Measurements from ENCODE around the gene EPHA7. TPM values are rescaled to one million over a fixed set of nuclear protein-coding genes. Genes with fewer than 3 reads are reported as not detected.

EPHA7 gene
- total RNA-seq, 1 donor from 2014 or later, result 424 TPM

GRCh38 chr6:93235775-93236174, 183.6 kb downstream of the EPHA7 start:
- no peak for DNase-seq (ENCODE audit: extremely low spot score, unreplicated experiment)
- TF ChIP-seq, protein P1, sequence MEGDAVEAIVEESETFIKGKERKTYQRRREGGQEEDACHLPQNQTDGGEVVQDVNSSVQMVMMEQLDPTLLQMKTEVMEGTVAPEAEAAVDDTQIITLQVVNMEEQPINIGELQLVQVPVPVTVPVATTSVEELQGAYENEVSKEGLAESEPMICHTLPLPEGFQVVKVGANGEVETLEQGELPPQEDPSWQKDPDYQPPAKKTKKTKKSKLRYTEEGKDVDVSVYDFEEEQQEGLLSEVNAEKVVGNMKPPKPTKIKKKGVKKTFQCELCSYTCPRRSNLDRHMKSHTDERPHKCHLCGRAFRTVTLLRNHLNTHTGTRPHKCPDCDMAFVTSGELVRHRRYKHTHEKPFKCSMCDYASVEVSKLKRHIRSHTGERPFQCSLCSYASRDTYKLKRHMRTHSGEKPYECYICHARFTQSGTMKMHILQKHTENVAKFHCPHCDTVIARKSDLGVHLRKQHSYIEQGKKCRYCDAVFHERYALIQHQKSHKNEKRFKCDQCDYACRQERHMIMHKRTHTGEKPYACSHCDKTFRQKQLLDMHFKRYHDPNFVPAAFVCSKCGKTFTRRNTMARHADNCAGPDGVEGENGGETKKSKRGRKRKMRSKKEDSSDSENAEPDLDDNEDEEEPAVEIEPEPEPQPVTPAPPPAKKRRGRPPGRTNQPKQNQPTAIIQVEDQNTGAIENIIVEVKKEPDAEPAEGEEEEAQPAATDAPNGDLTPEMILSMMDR (IDR thresholded peaks at IDR 0.05), result no peak

DNA sequence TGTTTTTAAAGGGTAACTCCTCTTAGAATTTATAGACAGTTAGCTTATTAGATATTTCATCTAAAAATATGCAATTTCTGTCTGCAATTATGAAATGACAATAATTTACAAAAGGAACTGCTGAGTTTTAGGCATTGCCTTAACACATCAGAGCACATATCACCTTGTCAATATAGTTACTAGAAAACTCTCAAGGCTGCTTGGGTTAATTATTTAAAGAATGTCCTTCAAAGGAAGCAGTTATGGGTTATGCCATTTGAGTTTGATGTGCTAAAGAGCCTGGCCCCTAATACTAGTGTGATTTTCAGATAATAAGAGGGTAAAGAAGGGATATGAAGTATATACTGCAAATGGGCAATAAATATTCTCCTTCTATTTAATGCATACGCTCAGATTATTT, 192.5 kb downstream of the EPHA7 start:
- DNase-seq (ENCODE audit: extremely low spot score, unreplicated experiment), result no peak
- TF ChIP-seq, protein P1 (IDR thresholded peaks at IDR 0.05), result no peak
- no peaks in the 10 kb centered on the region for H3K4me1 Mint-ChIP-seq (ENCODE audit: unreplicated experiment)
- no peaks in the 10 kb centered on the region for H3K27me3 Mint-ChIP-seq (ENCODE audit: unreplicated experiment)
- H3K9me3 Mint-ChIP-seq (ENCODE audit: unreplicated experiment), result no peaks in the 10 kb centered on the region
- H3K27ac Mint-ChIP-seq (ENCODE audit: unreplicated experiment), result no peak overlapping the region
- no peak overlapping the region for H3K4me3 Mint-ChIP-seq (ENCODE audit: unreplicated experiment)
- H3K36me3 Mint-ChIP-seq (ENCODE audit: unreplicated experiment), result no peaks in the 10 kb centered on the region

More at GRCh38 chr6:93235775-93236174, 183.6 kb downstream of the EPHA7 start:
- H3K27me3 Mint-ChIP-seq (ENCODE audit: unreplicated experiment), result no peaks in the 10 kb centered on the region
- H3K4me3 Mint-ChIP-seq (ENCODE audit: unreplicated experiment), result no peak overlapping the region
- no peaks in the 10 kb centered on the region for H3K9me3 Mint-ChIP-seq (ENCODE audit: unreplicated experiment)
- H3K36me3 Mint-ChIP-seq (ENCODE audit: unreplicated experiment), result peaks cover 17% of the 10 kb centered on the region
- H3K4me1 Mint-ChIP-seq (ENCODE audit: unreplicated experiment), result peaks cover 18% of the 10 kb centered on the region
- H3K27ac Mint-ChIP-seq (ENCODE audit: unreplicated experiment), result no peak overlapping the region

DNA sequence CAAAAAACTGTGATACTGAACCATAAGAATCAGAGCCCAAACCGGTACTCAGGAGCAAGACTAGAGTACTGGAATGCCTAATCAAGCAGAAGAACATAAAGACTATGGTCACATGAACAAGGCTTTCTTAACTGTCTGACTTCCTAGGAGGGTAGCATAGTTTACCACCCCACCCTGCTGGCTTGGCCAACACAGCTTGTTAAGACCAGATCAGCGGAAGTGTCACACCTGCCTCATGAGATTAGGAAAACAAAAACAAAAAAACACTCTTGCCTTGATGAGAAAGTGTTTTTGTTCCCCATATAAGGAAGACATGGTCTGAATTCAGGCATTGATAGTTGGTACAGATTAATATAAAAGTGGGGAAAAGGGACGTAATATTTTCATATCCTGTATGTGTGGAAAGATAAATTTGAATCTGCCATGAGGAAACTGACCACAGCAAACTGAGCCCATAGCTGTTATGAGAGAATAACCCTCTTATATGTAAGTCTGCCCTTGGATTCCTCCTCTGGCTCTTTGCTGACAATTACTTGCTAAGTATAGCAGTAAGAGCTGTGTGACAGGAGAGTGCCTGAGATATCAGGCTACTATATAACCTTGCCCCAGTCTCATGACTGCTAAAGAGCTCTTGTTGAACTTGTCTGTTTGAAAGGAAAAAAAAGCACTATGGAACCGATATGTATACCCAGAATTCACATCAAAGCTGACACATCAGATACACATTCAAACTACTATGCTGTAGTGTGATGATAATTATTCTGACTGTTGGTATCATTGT, 197.1 kb downstream of the EPHA7 start:
- Mint-ChIP-seq H3K4me3 (ENCODE audit: unreplicated experiment) (no peak overlapping the region), H3K36me3 (ENCODE audit: unreplicated experiment) (peaks cover 1% of the 10 kb centered on the region), H3K4me1 (ENCODE audit: unreplicated experiment) (peaks cover 12% of the 10 kb centered on the region), H3K27ac (ENCODE audit: unreplicated experiment) (no peak overlapping the region), H3K27me3 (ENCODE audit: unreplicated experiment) (no peaks in the 10 kb centered on the region), H3K9me3 (ENCODE audit: unreplicated experiment) (peaks cover 2% of the 10 kb centered on the region)
- no peak for DNase-seq (ENCODE audit: extremely low spot score, unreplicated experiment)
- TF ChIP-seq, protein P1 (IDR thresholded peaks at IDR 0.05), result no peak

DNA sequence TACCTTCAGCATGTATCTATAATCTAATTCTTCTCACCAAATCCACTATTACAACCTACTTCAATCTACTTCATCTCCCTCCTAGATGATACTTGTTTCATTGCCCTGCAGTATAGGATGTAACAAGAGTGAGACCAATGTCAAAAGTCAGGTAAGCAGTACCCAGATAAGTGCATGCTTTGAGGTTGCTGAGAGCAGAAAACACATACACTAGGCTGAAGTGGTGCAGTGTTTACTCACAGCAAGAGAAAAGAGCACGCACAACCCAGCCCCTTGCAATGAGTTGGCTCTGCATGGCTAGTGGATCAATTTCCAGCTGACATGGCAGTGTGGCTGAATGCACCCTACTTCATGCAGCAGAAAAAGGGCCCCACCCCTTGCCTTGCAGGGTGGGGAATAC, 199.9 kb downstream of the EPHA7 start:
- Mint-ChIP-seq H3K4me3 (ENCODE audit: unreplicated experiment) (no peak overlapping the region), H3K27me3 (ENCODE audit: unreplicated experiment) (no peaks in the 10 kb centered on the region), H3K36me3 (ENCODE audit: unreplicated experiment) (peaks cover 4% of the 10 kb centered on the region), H3K9me3 (ENCODE audit: unreplicated experiment) (peaks cover 17% of the 10 kb centered on the region), H3K4me1 (ENCODE audit: unreplicated experiment) (peaks cover 12% of the 10 kb centered on the region), H3K27ac (ENCODE audit: unreplicated experiment) (no peak overlapping the region)
- TF ChIP-seq, protein P1 (IDR thresholded peaks at IDR 0.05), result no peak
- DNase-seq (ENCODE audit: extremely low spot score, unreplicated experiment), result no peak

DNA sequence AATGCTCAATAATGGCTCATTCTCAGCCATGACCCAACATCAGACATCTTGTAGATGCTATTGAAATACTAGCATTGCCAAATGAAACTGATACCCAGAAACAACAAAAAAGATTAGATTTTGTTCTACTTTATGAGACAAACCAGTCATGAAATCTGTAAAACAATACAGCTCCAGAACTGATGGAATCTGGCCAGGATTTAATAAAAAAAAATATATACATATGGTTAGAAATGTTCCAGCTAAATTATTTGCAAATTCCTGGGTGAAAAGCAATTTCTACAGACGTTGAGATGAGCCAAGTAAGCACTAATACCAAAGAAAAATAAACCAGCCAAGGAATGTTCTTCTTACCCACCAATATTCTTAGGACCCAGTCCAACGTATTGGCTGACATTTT, 201.3 kb downstream of the EPHA7 start:
- Mint-ChIP-seq H3K36me3 (ENCODE audit: unreplicated experiment) (peaks cover 4% of the 10 kb centered on the region), H3K9me3 (ENCODE audit: unreplicated experiment) (peaks cover 17% of the 10 kb centered on the region), H3K4me1 (ENCODE audit: unreplicated experiment) (peaks cover 12% of the 10 kb centered on the region), H3K4me3 (ENCODE audit: unreplicated experiment) (no peak overlapping the region), H3K27ac (ENCODE audit: unreplicated experiment) (no peak overlapping the region), H3K27me3 (ENCODE audit: unreplicated experiment) (no peaks in the 10 kb centered on the region)
- no peak for DNase-seq (ENCODE audit: extremely low spot score, unreplicated experiment)
- TF ChIP-seq, protein P1 (IDR thresholded peaks at IDR 0.05), result no peak
